HL-60 (cell line): Measurements from ENCODE around the gene TMTC2.

Source experiments
- DNase-seq, 2 experiments: peaks; one replicate each; pipeline ENCODE4 v3.0.0-alpha.2; 2010 to 2020; ENCODE audit warnings: low read depth in 1 of 2, low spot score in 1 of 2
- H3K27ac ChIP-seq: fragments of 250-450 bp; sonication (Bioruptor Pico); replicated peaks from 2 replicates; pipeline ENCODE4 v1.5.1; 2020; ENCODE audit warnings: mild to moderate bottlenecking, moderate library complexity
- H3K27me3 ChIP-seq: fragments of 250-450 bp; sonication (Bioruptor Pico); 2 replicates; pipeline ENCODE4 v1.5.1; 2021; ENCODE audit warnings: mild to moderate bottlenecking, moderate library complexity; ENCODE audit not compliant: insufficient read depth, poor library complexity, severe bottlenecking
- H3K4me3 ChIP-seq: replicated peaks from 2 replicates; pipeline ENCODE4 v1.5.1; 2011; ENCODE audit warnings: mild to moderate bottlenecking, control low read depth, low read length; ENCODE audit not compliant: insufficient read depth
- CTCF ChIP-seq: IDR thresholded peaks from one replicate; pipeline ENCODE4 v1.5.1; 2011; ENCODE audit warnings: low read length, control low read depth, inconsistent platforms; ENCODE audit not compliant: insufficient read depth
- GABPA ChIP-seq: IDR thresholded peaks from 2 replicates; pipeline ENCODE4 v1.6.1; 2012; ENCODE audit warnings: low read depth
- POLR2AphosphoS5 ChIP-seq: IDR thresholded peaks from 2 replicates; pipeline ENCODE4 v1.6.1; 2012; ENCODE audit warnings: low read depth
- SPI1 ChIP-seq: IDR thresholded peaks from 2 replicates; pipeline ENCODE4 v1.6.1; 2012; ENCODE audit warnings: low read depth, mild to moderate bottlenecking, borderline replicate concordance
- TF ChIP-seq, protein P1 (sequence below): IDR thresholded peaks from 2 replicates; pipeline ENCODE4 v1.6.1; 2012; ENCODE audit warnings: low read depth; ENCODE audit not compliant: insufficient replicate concordance

TMTC2 gene

DNA sequence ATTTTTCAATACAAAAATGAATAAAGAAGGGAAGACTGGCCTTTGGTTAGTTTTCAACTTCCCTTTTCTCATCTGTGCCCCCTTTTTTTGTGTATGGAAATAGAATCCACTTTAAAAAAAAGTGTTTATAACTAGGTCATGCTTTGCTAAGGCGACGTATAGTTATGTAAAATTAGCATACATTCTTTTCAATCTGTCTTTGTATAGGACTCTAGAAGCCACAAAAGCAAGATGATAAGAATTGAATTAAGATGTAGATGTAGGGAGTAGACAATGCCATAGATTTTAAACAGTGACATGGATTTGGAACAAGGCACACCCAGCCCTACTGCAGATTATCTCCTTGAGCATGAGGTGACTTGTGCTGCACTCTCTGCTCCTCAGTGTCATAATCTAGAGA lies 354.3 kb downstream of the TMTC2 start:
- DNase-seq = no peak
- Histone ChIP-seq H3K27ac (no peak overlapping the region), H3K27me3 (no peaks in the 10 kb centered on the region), H3K4me3 (no peak overlapping the region)
- TF ChIP-seq GABPA (no peak), SPI1 (no peak), POLR2AphosphoS5 (no peak), CTCF (no peak)
- TF ChIP-seq, protein P1, sequence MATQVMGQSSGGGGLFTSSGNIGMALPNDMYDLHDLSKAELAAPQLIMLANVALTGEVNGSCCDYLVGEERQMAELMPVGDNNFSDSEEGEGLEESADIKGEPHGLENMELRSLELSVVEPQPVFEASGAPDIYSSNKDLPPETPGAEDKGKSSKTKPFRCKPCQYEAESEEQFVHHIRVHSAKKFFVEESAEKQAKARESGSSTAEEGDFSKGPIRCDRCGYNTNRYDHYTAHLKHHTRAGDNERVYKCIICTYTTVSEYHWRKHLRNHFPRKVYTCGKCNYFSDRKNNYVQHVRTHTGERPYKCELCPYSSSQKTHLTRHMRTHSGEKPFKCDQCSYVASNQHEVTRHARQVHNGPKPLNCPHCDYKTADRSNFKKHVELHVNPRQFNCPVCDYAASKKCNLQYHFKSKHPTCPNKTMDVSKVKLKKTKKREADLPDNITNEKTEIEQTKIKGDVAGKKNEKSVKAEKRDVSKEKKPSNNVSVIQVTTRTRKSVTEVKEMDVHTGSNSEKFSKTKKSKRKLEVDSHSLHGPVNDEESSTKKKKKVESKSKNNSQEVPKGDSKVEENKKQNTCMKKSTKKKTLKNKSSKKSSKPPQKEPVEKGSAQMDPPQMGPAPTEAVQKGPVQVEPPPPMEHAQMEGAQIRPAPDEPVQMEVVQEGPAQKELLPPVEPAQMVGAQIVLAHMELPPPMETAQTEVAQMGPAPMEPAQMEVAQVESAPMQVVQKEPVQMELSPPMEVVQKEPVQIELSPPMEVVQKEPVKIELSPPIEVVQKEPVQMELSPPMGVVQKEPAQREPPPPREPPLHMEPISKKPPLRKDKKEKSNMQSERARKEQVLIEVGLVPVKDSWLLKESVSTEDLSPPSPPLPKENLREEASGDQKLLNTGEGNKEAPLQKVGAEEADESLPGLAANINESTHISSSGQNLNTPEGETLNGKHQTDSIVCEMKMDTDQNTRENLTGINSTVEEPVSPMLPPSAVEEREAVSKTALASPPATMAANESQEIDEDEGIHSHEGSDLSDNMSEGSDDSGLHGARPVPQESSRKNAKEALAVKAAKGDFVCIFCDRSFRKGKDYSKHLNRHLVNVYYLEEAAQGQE = no peak

DNA sequence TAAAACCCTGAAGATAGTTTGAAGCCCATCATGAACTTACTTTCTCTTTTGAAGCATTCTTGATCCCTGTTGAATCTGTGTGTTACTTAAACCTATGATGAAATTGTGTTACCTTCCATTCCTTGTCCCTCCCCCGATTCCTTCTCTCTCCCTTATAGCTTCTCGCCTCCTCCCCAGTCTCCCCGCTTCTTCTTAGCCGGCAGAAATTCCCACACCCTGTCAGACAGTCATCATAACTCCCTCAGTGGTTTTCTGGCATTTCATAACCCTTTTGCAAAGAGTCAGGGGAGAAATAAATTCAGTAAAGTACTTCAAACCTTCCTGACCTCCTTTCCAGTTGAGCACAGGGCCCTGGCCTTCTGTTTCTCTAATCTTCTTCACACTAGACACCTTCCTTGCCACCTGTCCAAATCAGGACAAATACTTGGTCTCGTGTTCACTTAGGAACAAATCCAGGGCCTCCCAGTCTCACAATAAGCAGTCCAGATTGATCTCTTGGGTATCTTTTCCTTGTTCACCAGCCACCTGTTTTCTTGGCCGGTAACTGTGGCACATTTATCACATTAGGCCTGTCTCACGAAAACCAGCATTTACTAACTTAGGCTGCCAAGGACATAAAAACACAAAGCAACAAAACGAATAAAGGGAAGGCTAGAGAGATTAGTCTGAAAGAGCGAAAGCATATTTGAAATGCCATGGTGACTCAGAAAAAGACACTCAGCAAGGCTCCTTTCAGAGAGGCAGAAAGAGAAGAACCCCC lies 355.9 kb downstream of the TMTC2 start:
- H3K27ac ChIP-seq = no peak overlapping the region
- DNase-seq = no peak
- TF ChIP-seq, protein P1 = no peak
- TF ChIP-seq CTCF (no peak), POLR2AphosphoS5 (no peak)
- no peak overlapping the region for H3K4me3 ChIP-seq
- H3K27me3 ChIP-seq = no peaks in the 10 kb centered on the region

DNA sequence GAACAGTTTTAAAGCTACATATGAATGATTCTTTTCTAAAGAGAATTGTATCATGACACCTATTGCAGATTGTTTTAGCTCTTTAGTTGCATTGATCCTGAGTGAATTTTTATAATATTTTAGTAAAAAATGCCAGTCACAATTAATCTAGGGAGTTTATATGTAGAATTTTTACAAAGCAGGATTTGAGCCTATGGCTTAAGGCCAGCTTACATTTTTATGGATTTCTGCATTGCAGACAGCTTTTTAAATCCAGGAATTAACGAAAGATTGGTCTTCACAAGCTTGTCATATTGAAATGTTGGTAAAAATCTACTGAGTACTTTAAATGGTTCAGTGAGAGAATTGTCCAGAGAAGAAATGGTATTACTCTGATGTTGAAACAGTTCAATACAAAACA lies 358.0 kb downstream of the TMTC2 start:
- Histone ChIP-seq H3K27ac (no peak overlapping the region), H3K4me3 (no peak overlapping the region), H3K27me3 (no peaks in the 10 kb centered on the region)
- TF ChIP-seq GABPA = no peak
- TF ChIP-seq, protein P1 = no peak
- TF ChIP-seq POLR2AphosphoS5 = no peak
- TF ChIP-seq CTCF = no peak
- no peak for TF ChIP-seq SPI1
- no peak for DNase-seq
